ENCODE measurements around the gene NEDD4. TPM values are rescaled to one million over a fixed set of nuclear protein-coding genes. Genes with fewer than 3 reads are reported as not detected.
A peak's percentile ranks its signal among the peaks of the same experiment; 100 is the strongest.

The NEDD4 gene
- polyA plus RNA-seq, 1 of the 3 experiments (the other 2 are of a cell fraction): 12.9 TPM

GRCh38 chr15:55992769-55993110, 672 bp downstream of the NEDD4 start:
- CTCF ChIA-PET: interaction anchor here (0.7 to 1.9 kb wide), 6 partner anchors 8 to 436 kb away, joined by 3 to 7 read pairs (median 4); no protein-coding TSS in a partner anchor
- DNase-seq: no peak

DNA sequence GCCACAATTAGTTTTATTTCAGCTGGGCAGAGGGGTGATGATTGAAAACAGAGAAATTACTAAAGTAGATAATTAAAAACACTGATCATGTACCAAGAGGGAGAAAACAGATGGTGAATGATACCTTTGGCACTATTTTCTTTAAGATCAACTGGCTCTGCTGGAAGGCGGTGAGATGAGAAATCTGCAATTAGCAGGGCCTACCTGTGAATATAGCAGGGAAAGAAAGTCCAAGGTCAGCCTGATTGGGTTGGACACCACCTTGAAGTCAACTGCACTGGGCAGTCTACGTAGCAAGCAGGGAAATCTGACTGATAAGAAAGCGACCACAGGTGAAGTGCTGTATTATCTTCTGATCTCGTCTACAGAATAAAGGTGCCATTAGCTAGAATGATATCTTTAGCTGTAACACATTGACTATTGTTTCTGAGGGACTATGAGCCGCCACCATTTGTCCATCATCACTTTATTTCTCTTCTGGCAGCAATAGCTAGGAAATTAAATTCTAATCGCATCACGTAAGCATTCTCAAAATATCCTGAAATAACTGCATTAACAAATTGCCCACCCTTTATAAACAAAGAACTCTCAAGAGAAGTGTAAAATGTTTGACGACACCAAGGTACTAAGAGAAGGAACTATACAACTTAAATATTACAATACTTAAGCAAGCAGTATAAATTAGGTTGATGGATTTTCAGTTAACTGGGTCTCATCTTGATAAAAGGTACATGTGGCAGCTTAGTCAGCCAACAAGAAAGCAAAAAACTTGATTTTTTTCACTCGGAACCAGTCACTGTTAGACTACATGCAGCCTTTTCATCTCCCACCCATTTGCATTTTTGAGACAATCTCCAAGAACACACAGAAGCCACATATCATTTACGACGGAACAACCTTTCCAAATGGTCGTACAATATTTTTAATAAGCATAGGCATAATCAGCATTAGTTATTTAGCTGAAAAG, 1.3 kb downstream of the NEDD4 start:
- TF ChIP-seq CTCF (IDR thresholded peaks at IDR 0.05): no peak
- TF ChIP-seq EZH2phosphoT487 (IDR thresholded peaks at IDR 0.05; ENCODE audit: borderline replicate concordance, low read depth): no peak
- no peak for TF ChIP-seq TAF1 (IDR thresholded peaks at IDR 0.05; ENCODE audit: borderline replicate concordance, low read depth, low read length)
- TF ChIP-seq FOXJ3 (CRISPR knock-in tag; IDR thresholded peaks at IDR 0.05): no peak
- no peak for TF ChIP-seq MEF2A (IDR thresholded peaks at IDR 0.05; ENCODE audit: borderline replicate concordance, low read depth)
- no peak for TF ChIP-seq RCOR1 (IDR thresholded peaks at IDR 0.05; ENCODE audit: low read length)
- TF ChIP-seq GATA2 (CRISPR knock-in tag; IDR thresholded peaks at IDR 0.05): no peak
- no peak for TF ChIP-seq CHD2 (IDR thresholded peaks at IDR 0.05; ENCODE audit: low read length, partially characterized antibody)
- TF ChIP-seq, protein P1, sequence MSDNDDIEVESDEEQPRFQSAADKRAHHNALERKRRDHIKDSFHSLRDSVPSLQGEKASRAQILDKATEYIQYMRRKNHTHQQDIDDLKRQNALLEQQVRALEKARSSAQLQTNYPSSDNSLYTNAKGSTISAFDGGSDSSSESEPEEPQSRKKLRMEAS (IDR thresholded peaks at IDR 0.05; ENCODE audit: low read depth): no peak
- no peak for TF ChIP-seq NFIC (IDR thresholded peaks at IDR 0.05; ENCODE audit: borderline replicate concordance)
- no peak for TF ChIP-seq RXRA (IDR thresholded peaks at IDR 0.05; ENCODE audit: borderline replicate concordance, low read depth)
- no peak for TF ChIP-seq YY1 (IDR thresholded peaks at IDR 0.05; ENCODE audit: low read depth)
- TF ChIP-seq SIN3A (IDR thresholded peaks at IDR 0.05; ENCODE audit: borderline replicate concordance, low read depth, low read length): no peak
- no peak for TF ChIP-seq TCF12 (IDR thresholded peaks at IDR 0.05)
- TF ChIP-seq PBX3 (IDR thresholded peaks at IDR 0.05): no peak
- TF ChIP-seq, protein P2, sequence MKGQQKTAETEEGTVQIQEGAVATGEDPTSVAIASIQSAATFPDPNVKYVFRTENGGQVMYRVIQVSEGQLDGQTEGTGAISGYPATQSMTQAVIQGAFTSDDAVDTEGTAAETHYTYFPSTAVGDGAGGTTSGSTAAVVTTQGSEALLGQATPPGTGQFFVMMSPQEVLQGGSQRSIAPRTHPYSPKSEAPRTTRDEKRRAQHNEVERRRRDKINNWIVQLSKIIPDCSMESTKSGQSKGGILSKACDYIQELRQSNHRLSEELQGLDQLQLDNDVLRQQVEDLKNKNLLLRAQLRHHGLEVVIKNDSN (IDR thresholded peaks at IDR 0.05; ENCODE audit: borderline replicate concordance, low read depth): no peak
- no peaks in the 10 kb centered on the region for H3K36me3 ChIP-seq (replicated peaks in 1 of 2; ENCODE audit: control insufficient read depth in 1 of 2, insufficient read depth in 2 of 2, low read length in 1 of 2)
- peak overlapping the region; percentile 81 to 88 for H3K4me3 ChIP-seq (ENCODE audit: low read depth in 2 of 2, low read length in 1 of 2)
- H2AFZ ChIP-seq (ENCODE audit: low read depth): peak overlapping the region; percentile 63
- no peaks in the 10 kb centered on the region for H4K20me1 ChIP-seq (ENCODE audit: insufficient read depth)
- peak overlapping the region; percentile 81; the same call in 1 of the 2 replicates for H3K9ac ChIP-seq
- H3K79me2 ChIP-seq (ENCODE audit: insufficient read depth): peaks cover 48% of the 10 kb centered on the region
- H3K9me2 ChIP-seq: no peaks in the 10 kb centered on the region
- H3K4me2 ChIP-seq: peak overlapping the region; percentile 74
- H3K27me3 ChIP-seq (ENCODE audit: insufficient read depth): no peaks in the 10 kb centered on the region
- H3F3A ChIP-seq (replicated peaks; ENCODE audit: insufficient read depth): peaks cover 8% of the 10 kb centered on the region
- H3K9me3 ChIP-seq: no peaks in the 10 kb centered on the region
- H3K27ac ChIP-seq (ENCODE audit: low read depth in 2 of 2, low read length in 1 of 2): peak overlapping the region; percentile 76 to 86
- 53% methylated on average over 12 of the region's 12 CpGs for WGBS (ENCODE audit: low lambda C conversion rate)
- CTCF ChIA-PET: interaction anchor here (0.7 to 1.9 kb wide), 6 partner anchors 9 to 436 kb away, joined by 3 to 7 read pairs (median 4); no protein-coding TSS in a partner anchor
- peaks cover 14 to 24% of the 10 kb centered on the region in 2 experiments; a peak in 3 of 4 replicates for H3K4me1 ChIP-seq (ENCODE audit: control insufficient read depth in 1 of 2, insufficient read depth in 2 of 2, low read depth in 1 of 2, low read length in 1 of 2)
- POLR2A ChIA-PET: no interaction called here
- DNase-seq: no peak

More at GRCh38 chr15:55992769-55993110, 672 bp downstream of the NEDD4 start:
- peak overlapping the region; percentile 74 for H3K4me2 ChIP-seq
- peak overlapping the region; percentile 76 to 86 for H3K27ac ChIP-seq (ENCODE audit: low read depth in 2 of 2, low read length in 1 of 2)
- WGBS (ENCODE audit: low lambda C conversion rate): 2% methylated on average over 9 of the region's 9 CpGs
- no peaks in the 10 kb centered on the region for H4K20me1 ChIP-seq (ENCODE audit: insufficient read depth)
- no peaks in the 10 kb centered on the region for H3K9me2 ChIP-seq
- POLR2A ChIA-PET: no interaction called here
- H2AFZ ChIP-seq (ENCODE audit: low read depth): peak overlapping the region; percentile 63
- peaks cover 14 to 24% of the 10 kb centered on the region in 2 experiments; a peak in 3 of 4 replicates for H3K4me1 ChIP-seq (ENCODE audit: control insufficient read depth in 1 of 2, insufficient read depth in 2 of 2, low read depth in 1 of 2, low read length in 1 of 2)
- TF ChIP-seq FOSL2 (IDR thresholded peaks at IDR 0.05; ENCODE audit: borderline replicate concordance, low read depth) (no peak), TAF1 (IDR thresholded peaks at IDR 0.05; ENCODE audit: borderline replicate concordance, low read depth, low read length) (0 out of 2 replicates have a peak, but pooled peaks have one; percentile 34)
- peaks cover 8% of the 10 kb centered on the region for H3F3A ChIP-seq (replicated peaks; ENCODE audit: insufficient read depth)
- no peaks in the 10 kb centered on the region for H3K36me3 ChIP-seq (replicated peaks in 1 of 2; ENCODE audit: control insufficient read depth in 1 of 2, insufficient read depth in 2 of 2, low read length in 1 of 2)
- peak overlapping the region; percentile 81 to 88 for H3K4me3 ChIP-seq (ENCODE audit: low read depth in 2 of 2, low read length in 1 of 2)
- peak overlapping the region; percentile 81 for H3K9ac ChIP-seq
- H3K27me3 ChIP-seq (ENCODE audit: insufficient read depth): no peaks in the 10 kb centered on the region
- peaks cover 48% of the 10 kb centered on the region for H3K79me2 ChIP-seq (ENCODE audit: insufficient read depth)
- H3K9me3 ChIP-seq: no peaks in the 10 kb centered on the region
